ENCODE results near the gene AHCY.
"Not testable (repeated sequence)": the region's sequence is repeated elsewhere in the genome, so short reads cannot be mapped to it uniquely, and the experiment has no call there.

AHCY gene

GRCh38 chr20:34345839-34346532 lies 42.8 kb upstream of the AHCY start:
- H2BK120ac ChIP-seq (ENCODE audit: low read depth, low read length); H3K4me2 ChIP-seq (ENCODE audit: insufficient read depth, low read length, poor library complexity, severe bottlenecking); H4K91ac ChIP-seq (ENCODE audit: low read depth, low read length, poor library complexity); H3K14ac ChIP-seq (ENCODE audit: low read length); H3K27ac ChIP-seq (replicated peaks; ENCODE audit: low read length); H3K23ac ChIP-seq (ENCODE audit: low read depth, low read length, poor library complexity); H3K18ac ChIP-seq (ENCODE audit: low read length); H2BK5ac ChIP-seq (ENCODE audit: low read length); H4K8ac ChIP-seq (ENCODE audit: low read depth, low read length); H2AFZ ChIP-seq (ENCODE audit: low read length); H2BK12ac ChIP-seq (ENCODE audit: low read length); H2AK5ac ChIP-seq (ENCODE audit: low read depth, low read length); DNase-seq (ENCODE audit: low spot score); H3K4me1 ChIP-seq (ENCODE audit: control insufficient read depth in 2 of 2, insufficient read depth in 1 of 2, low read depth in 1 of 2, low read length in 2 of 2); H3K9ac ChIP-seq (ENCODE audit: low read depth, low read length, poor library complexity); H2BK15ac ChIP-seq (ENCODE audit: low read length); H3K36me3 ChIP-seq (replicated peaks in 1 of 2; ENCODE audit: control insufficient read depth in 2 of 2, insufficient read depth in 2 of 2, low read length in 2 of 2); H3K27me3 ChIP-seq (ENCODE audit: control insufficient read depth in 3 of 3, insufficient read depth in 3 of 3, low read depth in 1 of 3, low read length in 3 of 3); H3K79me1 ChIP-seq (ENCODE audit: low read depth, low read length); H3K4ac ChIP-seq (ENCODE audit: low read length); H3K9me3 ChIP-seq (replicated peaks in 1 of 2; ENCODE audit: control insufficient read depth in 2 of 2, insufficient read depth in 1 of 2, low read depth in 1 of 2, low read length in 2 of 2); H3K4me3 ChIP-seq (ENCODE audit: low read length in 2 of 2): not testable (repeated sequence)
- WGBS, 2 donors (ENCODE audit: extremely low coverage in 2 of 2, insufficient read length in 2 of 2, insufficient replicate concordance in 1 of 2), result no CpG with 5 or more reads among the region's 10 CpGs

- H3K9ac ChIP-seq (ENCODE audit: low read depth, low read length, poor library complexity), result no peak overlapping the region
- no peak overlapping the region for H3K4ac ChIP-seq (ENCODE audit: low read length)
- no peak overlapping the region for H3K14ac ChIP-seq (ENCODE audit: low read length)
- no peaks in the 10 kb centered on the region for H3K36me3 ChIP-seq (replicated peaks in 1 of 2; ENCODE audit: control insufficient read depth in 2 of 2, insufficient read depth in 2 of 2, low read length in 2 of 2)
- H2BK12ac ChIP-seq (ENCODE audit: low read length), result no peak overlapping the region
- no peak overlapping the region for H2BK120ac ChIP-seq (ENCODE audit: low read depth, low read length)
- H2AK5ac ChIP-seq (ENCODE audit: low read depth, low read length), result no peak overlapping the region
- H2AFZ ChIP-seq (ENCODE audit: low read length), result no peak overlapping the region
- H3K4me1 ChIP-seq (ENCODE audit: control insufficient read depth in 2 of 2, insufficient read depth in 1 of 2, low read depth in 1 of 2, low read length in 2 of 2), result peaks cover 0 to 2% of the 10 kb centered on the region in 2 donors
- no peak overlapping the region for H3K4me3 ChIP-seq (ENCODE audit: low read length in 2 of 2)
- no peak overlapping the region for H4K8ac ChIP-seq (ENCODE audit: low read depth, low read length)
- H3K27me3 ChIP-seq (ENCODE audit: control insufficient read depth in 3 of 3, insufficient read depth in 3 of 3, low read depth in 1 of 3, low read length in 3 of 3), result no peaks in the 10 kb centered on the region
- no peak overlapping the region for H2BK5ac ChIP-seq (ENCODE audit: low read length)
- no peak overlapping the region for H3K4me2 ChIP-seq (ENCODE audit: insufficient read depth, low read length, poor library complexity, severe bottlenecking)
- H2BK15ac ChIP-seq (ENCODE audit: low read length), result no peak overlapping the region
- H3K27ac ChIP-seq (replicated peaks; ENCODE audit: low read length), result no peak overlapping the region
- no peaks in the 10 kb centered on the region for H3K79me1 ChIP-seq (ENCODE audit: low read depth, low read length)
- no peak overlapping the region for H4K91ac ChIP-seq (ENCODE audit: low read depth, low read length, poor library complexity)
- DNase-seq (ENCODE audit: low spot score), result no peak
- H3K18ac ChIP-seq (ENCODE audit: low read length), result no peak overlapping the region
- H3K23ac ChIP-seq (ENCODE audit: low read depth, low read length, poor library complexity), result no peak overlapping the region
- WGBS, 2 donors (ENCODE audit: extremely low coverage in 2 of 2, insufficient read length in 2 of 2, insufficient replicate concordance in 1 of 2), result no CpG with 5 or more reads among the region's 6 CpGs
- no peaks in the 10 kb centered on the region for H3K9me3 ChIP-seq (replicated peaks in 1 of 2; ENCODE audit: control insufficient read depth in 2 of 2, insufficient read depth in 1 of 2, low read depth in 1 of 2, low read length in 2 of 2)
Measured at GRCh38 chr20:34345402-34345736, 42.2 kb upstream of the AHCY start.

- Histone ChIP-seq H4K91ac (ENCODE audit: low read depth, low read length, poor library complexity) (no peak overlapping the region), H2BK12ac (ENCODE audit: low read length) (no peak overlapping the region), H3K27me3 (ENCODE audit: control insufficient read depth in 3 of 3, insufficient read depth in 3 of 3, low read depth in 1 of 3, low read length in 3 of 3) (no peaks in the 10 kb centered on the region), H3K18ac (ENCODE audit: low read length) (no peak overlapping the region), H3K4me2 (ENCODE audit: insufficient read depth, low read length, poor library complexity, severe bottlenecking) (no peak overlapping the region), H2BK120ac (ENCODE audit: low read depth, low read length) (no peak overlapping the region), H3K27ac (replicated peaks; ENCODE audit: low read length) (no peak overlapping the region), H3K4ac (ENCODE audit: low read length) (no peak overlapping the region), H3K36me3 (replicated peaks in 1 of 2; ENCODE audit: control insufficient read depth in 2 of 2, insufficient read depth in 2 of 2, low read length in 2 of 2) (no peaks in the 10 kb centered on the region), H2BK15ac (ENCODE audit: low read length) (no peak overlapping the region), H3K4me3 (ENCODE audit: low read length in 2 of 2) (no peak overlapping the region), H3K79me1 (ENCODE audit: low read depth, low read length) (no peaks in the 10 kb centered on the region), H3K23ac (ENCODE audit: low read depth, low read length, poor library complexity) (no peak overlapping the region), H2BK5ac (ENCODE audit: low read length) (no peak overlapping the region), H4K8ac (ENCODE audit: low read depth, low read length) (no peak overlapping the region), H3K9me3 (replicated peaks in 1 of 2; ENCODE audit: control insufficient read depth in 2 of 2, insufficient read depth in 1 of 2, low read depth in 1 of 2, low read length in 2 of 2) (no peaks in the 10 kb centered on the region), H3K14ac (ENCODE audit: low read length) (no peak overlapping the region), H3K4me1 (ENCODE audit: control insufficient read depth in 2 of 2, insufficient read depth in 1 of 2, low read depth in 1 of 2, low read length in 2 of 2) (peaks cover 0 to 2% of the 10 kb centered on the region in 2 donors), H2AFZ (ENCODE audit: low read length) (no peak overlapping the region), H2AK5ac (ENCODE audit: low read depth, low read length) (no peak overlapping the region), H3K9ac (ENCODE audit: low read depth, low read length, poor library complexity) (no peak overlapping the region)
- WGBS, 2 donors (ENCODE audit: extremely low coverage in 2 of 2, insufficient read length in 2 of 2, insufficient replicate concordance in 1 of 2), result no CpG with 5 or more reads among the region's 5 CpGs
- DNase-seq (ENCODE audit: low spot score), result no peak
Measured at GRCh38 chr20:34344238-34344637, 41.1 kb upstream of the AHCY start.

- H3K4me2 ChIP-seq (ENCODE audit: insufficient read depth, low read length, poor library complexity, severe bottlenecking), result no peak overlapping the region
- no peak overlapping the region for H3K18ac ChIP-seq (ENCODE audit: low read length)
Measured at GRCh38 chr20:34343458-34344211, 40.5 kb upstream of the AHCY start.

More at GRCh38 chr20:34343458-34344211, 40.5 kb upstream of the AHCY start:
- H3K79me1 ChIP-seq (ENCODE audit: low read depth, low read length), result no peaks in the 10 kb centered on the region
- WGBS, 2 donors (ENCODE audit: extremely low coverage in 2 of 2, insufficient read length in 2 of 2, insufficient replicate concordance in 1 of 2), result no CpG with 5 or more reads among the region's 10 CpGs
- no peaks in the 10 kb centered on the region for H3K9me3 ChIP-seq (replicated peaks in 1 of 2; ENCODE audit: control insufficient read depth in 2 of 2, insufficient read depth in 1 of 2, low read depth in 1 of 2, low read length in 2 of 2)
- no peak for DNase-seq (ENCODE audit: low spot score)
- no peaks in the 10 kb centered on the region for H3K36me3 ChIP-seq (replicated peaks in 1 of 2; ENCODE audit: control insufficient read depth in 2 of 2, insufficient read depth in 2 of 2, low read length in 2 of 2)
- H3K23ac ChIP-seq (ENCODE audit: low read depth, low read length, poor library complexity), result no peak overlapping the region
- no peak overlapping the region for H2AK5ac ChIP-seq (ENCODE audit: low read depth, low read length)
- H3K27me3 ChIP-seq (ENCODE audit: control insufficient read depth in 3 of 3, insufficient read depth in 3 of 3, low read depth in 1 of 3, low read length in 3 of 3), result no peaks in the 10 kb centered on the region
- H3K4me1 ChIP-seq (ENCODE audit: control insufficient read depth in 2 of 2, insufficient read depth in 1 of 2, low read depth in 1 of 2, low read length in 2 of 2), result peaks cover 0 to 2% of the 10 kb centered on the region in 2 donors
- H2BK15ac ChIP-seq (ENCODE audit: low read length), result no peak overlapping the region
- H3K27ac ChIP-seq (replicated peaks; ENCODE audit: low read length), result no peak overlapping the region
- no peak overlapping the region for H3K4ac ChIP-seq (ENCODE audit: low read length)
- H3K9ac ChIP-seq (ENCODE audit: low read depth, low read length, poor library complexity), result no peak overlapping the region
- H2BK120ac ChIP-seq (ENCODE audit: low read depth, low read length), result no peak overlapping the region
- H4K8ac ChIP-seq (ENCODE audit: low read depth, low read length), result no peak overlapping the region
- no peak overlapping the region for H2BK5ac ChIP-seq (ENCODE audit: low read length)
- no peak overlapping the region for H3K14ac ChIP-seq (ENCODE audit: low read length)
- no peak overlapping the region for H3K4me3 ChIP-seq (ENCODE audit: low read length in 2 of 2)
- H4K91ac ChIP-seq (ENCODE audit: low read depth, low read length, poor library complexity), result no peak overlapping the region
- H2BK12ac ChIP-seq (ENCODE audit: low read length), result no peak overlapping the region
- H2AFZ ChIP-seq (ENCODE audit: low read length), result no peak overlapping the region
